Loucy (cell line): ENCODE measurements around the gene ACOT12.

Source experiments
- H2AFZ ChIP-seq: fragments of 200-600 bp; sonication (generic); 2 replicates; pipeline ENCODE4 v1.6.0; 2016; ENCODE audit warnings: antibody characterized with exemption, mild to moderate bottlenecking, low read length, moderate library complexity
- H3F3A ChIP-seq: fragments of 200-600 bp; 2 replicates; pipeline ENCODE4 v1.6.0; 2016; ENCODE audit warnings: antibody characterized with exemption, low read depth, mild to moderate bottlenecking
- H3K27me3 ChIP-seq: fragments of 200-600 bp; sonication (generic); 2 replicates; pipeline ENCODE4 v1.6.1; 2014; ENCODE audit warnings: low read length, mild to moderate bottlenecking; ENCODE audit not compliant: insufficient read depth, poor library complexity, severe bottlenecking
- H3K36me3 ChIP-seq: fragments of 200-600 bp; sonication (generic); 2 replicates; pipeline ENCODE4 v1.6.1; 2016; ENCODE audit warnings: low read length; ENCODE audit not compliant: insufficient read depth
- H3K4me1 ChIP-seq: fragments of 200-600 bp; sonication (generic); 2 replicates; pipeline ENCODE4 v1.5.1; 2014; ENCODE audit warnings: low read length, mild to moderate bottlenecking; ENCODE audit not compliant: insufficient read depth, poor library complexity, severe bottlenecking
- H3K4me2 ChIP-seq: fragments of 200-600 bp; sonication (generic); 2 replicates; pipeline ENCODE4 v1.6.0; 2014; ENCODE audit warnings: antibody characterized with exemption, low read length, low read depth, mild to moderate bottlenecking; ENCODE audit not compliant: poor library complexity, severe bottlenecking
- H3K4me3 ChIP-seq: fragments of 200-600 bp; sonication (generic); 2 replicates; pipeline ENCODE4 v1.5.1; 2014; ENCODE audit warnings: low read length, mild to moderate bottlenecking, mixed read lengths; ENCODE audit not compliant: poor library complexity, severe bottlenecking
- H3K79me2 ChIP-seq: fragments of 200-600 bp; sonication (generic); 2 replicates; pipeline ENCODE4 v1.6.1; 2014; ENCODE audit warnings: low read length; ENCODE audit not compliant: insufficient read depth
- H3K9ac ChIP-seq: fragments of 200-600 bp; sonication (generic); 2 replicates; pipeline ENCODE4 v1.6.0; 2014; ENCODE audit warnings: mild to moderate bottlenecking, low read depth, low read length, moderate library complexity; ENCODE audit not compliant: poor library complexity, severe bottlenecking
- H3K9me2 ChIP-seq: fragments of 200-600 bp; sonication (generic); replicated peaks from 2 replicates; pipeline ENCODE4 v1.6.1; 2016; ENCODE audit warnings: low read depth, low read length, mixed read lengths
- H3K9me3 ChIP-seq: fragments of 200-600 bp; sonication (generic); 2 replicates; pipeline ENCODE4 v1.6.1; 2014; ENCODE audit warnings: mild to moderate bottlenecking, antibody characterized with exemption, low read length, low read depth; ENCODE audit not compliant: insufficient read depth
- H4K20me1 ChIP-seq: fragments of 200-600 bp; sonication (generic); 2 replicates; pipeline ENCODE4 v1.6.0; 2014; ENCODE audit warnings: antibody characterized with exemption, low read length, mild to moderate bottlenecking; ENCODE audit not compliant: insufficient read depth, poor library complexity, severe bottlenecking
- CTCF ChIP-seq: fragments of 200-600 bp; sonication (generic); conservative IDR thresholded peaks from 2 replicates; pipeline ENCODE4 v1.5.1; 2014; ENCODE audit warnings: mild to moderate bottlenecking, antibody characterized with exemption, low read length
- EZH2phosphoT487 ChIP-seq: fragments of 200-600 bp; IDR thresholded peaks from 2 replicates; pipeline ENCODE4 v1.6.1; 2018; ENCODE audit warnings: antibody characterized with exemption, mild to moderate bottlenecking, moderate library complexity, borderline replicate concordance

ACOT12 gene

GRCh38 chr5:81429363-81429762, 35.4 kb upstream of the ACOT12 start:
- H3K4me3 ChIP-seq: no peak overlapping the region
- no peak overlapping the region for H3K9ac ChIP-seq
- TF ChIP-seq CTCF (no peak), EZH2phosphoT487 (no peak)
- H2AFZ ChIP-seq: no peak overlapping the region
- H3K36me3 ChIP-seq: peaks cover 38% of the 10 kb centered on the region; the same call in 1 of the 2 replicates
- no peaks in the 10 kb centered on the region; the same call in 1 of the 2 replicates for H3F3A ChIP-seq
- H3K4me2 ChIP-seq: no peak overlapping the region
- H3K27me3 ChIP-seq: no peaks in the 10 kb centered on the region
- no peaks in the 10 kb centered on the region for H4K20me1 ChIP-seq
- H3K9me3 ChIP-seq: no peaks in the 10 kb centered on the region
- peaks cover 7% of the 10 kb centered on the region for H3K4me1 ChIP-seq
- H3K79me2 ChIP-seq: no peaks in the 10 kb centered on the region
- no peaks in the 10 kb centered on the region for H3K9me2 ChIP-seq

- no peak overlapping the region for H3K4me3 ChIP-seq
- H3K4me1 ChIP-seq: peaks cover 7% of the 10 kb centered on the region
- H3K79me2 ChIP-seq: no peaks in the 10 kb centered on the region
- H2AFZ ChIP-seq: no peak overlapping the region
- peaks cover 36% of the 10 kb centered on the region; the same call in 1 of the 2 replicates for H3K36me3 ChIP-seq
- H3F3A ChIP-seq: no peaks in the 10 kb centered on the region; the same call in 1 of the 2 replicates
- H3K4me2 ChIP-seq: no peak overlapping the region
- no peaks in the 10 kb centered on the region for H3K9me3 ChIP-seq
- no peak overlapping the region for H3K9ac ChIP-seq
- no peaks in the 10 kb centered on the region for H3K27me3 ChIP-seq
- no peaks in the 10 kb centered on the region for H3K9me2 ChIP-seq
- no peak for TF ChIP-seq EZH2phosphoT487
- TF ChIP-seq CTCF: no peak
- H4K20me1 ChIP-seq: no peaks in the 10 kb centered on the region
Measured at GRCh38 chr5:81428861-81429260, 34.9 kb upstream of the ACOT12 start.

- peaks cover 36% of the 10 kb centered on the region; the same call in 1 of the 2 replicates for H3K36me3 ChIP-seq
- H3K79me2 ChIP-seq: no peaks in the 10 kb centered on the region
- no peaks in the 10 kb centered on the region for H3K27me3 ChIP-seq
- no peaks in the 10 kb centered on the region for H3K9me2 ChIP-seq
- H3K9ac ChIP-seq: no peak overlapping the region
- H3F3A ChIP-seq: no peaks in the 10 kb centered on the region; the same call in 1 of the 2 replicates
- peaks cover 7% of the 10 kb centered on the region for H3K4me1 ChIP-seq
- H2AFZ ChIP-seq: no peak overlapping the region
- no peak overlapping the region for H3K4me2 ChIP-seq
- no peak overlapping the region for H3K4me3 ChIP-seq
- no peaks in the 10 kb centered on the region for H4K20me1 ChIP-seq
- no peaks in the 10 kb centered on the region for H3K9me3 ChIP-seq
- no peak for TF ChIP-seq CTCF
- no peak for TF ChIP-seq EZH2phosphoT487
Measured at GRCh38 chr5:81428446-81428845, 34.5 kb upstream of the ACOT12 start.
